Activated CD4-positive, alpha-beta T cell treated with anti-CD3 and anti-CD28 coated beads for 36 hours (primary cell): ENCODE results near the gene BCAS3. TPM values are rescaled to one million over a fixed set of nuclear protein-coding genes. Genes with fewer than 3 reads are reported as not detected.

Experiments
- ATAC-seq: fragments of 200-7000 bp; cut with Tn5 transposase; one replicate; pipeline ENCODE4 v1.10.0; 2021; ENCODE audit warnings: mild to moderate bottlenecking, moderate library complexity
- CTCF ChIA-PET: fragments of 350-600 bp; sonication (Branson Sonifier 250); formaldehyde crosslinking; loops from one replicate; lab custom pipeline; 2021; ENCODE audit warnings: antibody characterized with exemption; lab: Charles Lee
- POLR2A ChIA-PET: fragments of 350-600 bp; sonication (Branson Sonifier 250); formaldehyde crosslinking; loops from one replicate; lab custom pipeline; 2021; ENCODE audit warnings: antibody characterized with exemption, inconsistent platforms; lab: Charles Lee
- DNase-seq: peaks from one replicate; pipeline ENCODE4 v3.0.0-alpha.2; 2020
- H3K27ac Mint-ChIP-seq: one replicate; pipeline ENCODE4 v1.8.0; 2021; ENCODE audit warnings: mixed read lengths
- H3K27me3 Mint-ChIP-seq: one replicate; pipeline ENCODE4 v1.8.0; 2021; ENCODE audit warnings: mixed read lengths
- H3K36me3 Mint-ChIP-seq: one replicate; pipeline ENCODE4 v1.8.0; 2021; ENCODE audit warnings: low read depth, mixed read lengths
- H3K4me1 Mint-ChIP-seq: one replicate; pipeline ENCODE4 v1.8.0; 2021; ENCODE audit warnings: mixed read lengths
- H3K4me3 Mint-ChIP-seq: one replicate; pipeline ENCODE4 v1.8.0; 2021; ENCODE audit warnings: mild to moderate bottlenecking, moderate library complexity, mixed read lengths
- H3K9me3 Mint-ChIP-seq: one replicate; pipeline ENCODE4 v1.8.0; 2021; ENCODE audit warnings: low read depth, mixed read lengths
- intact Hi-C, 2 experiments: fragments of 100-400 bp; cut with DNase I in 1 of 2; cut with micrococcal nuclease in 1 of 2; formaldehyde crosslinking; loops; one replicate each; pipeline versions ENCODE4 v1.14.2 to v1.15.1; 2022 to 2024; cut with DNase I, micrococcal nuclease
- total RNA-seq, 2 experiments: library from RNA; stranded (reverse); gene quantifications; one replicate each; pipeline ENCODE4 v1.2.3, GENCODE V29; 2021

BCAS3 gene
- total RNA-seq, 2 experiments from 2014 or later, result 7.2 to 7.5 TPM

- Mint-ChIP-seq H3K4me3 (no peak overlapping the region), H3K27me3 (peaks cover 21% of the 10 kb centered on the region), H3K27ac (no peak overlapping the region), H3K9me3 (no peaks in the 10 kb centered on the region), H3K36me3 (no peaks in the 10 kb centered on the region), H3K4me1 (peaks cover 8% of the 10 kb centered on the region)
- DNase-seq (no peak), ATAC-seq (no peak)
- intact Hi-C loops, result loop anchor here in 1 of 2 experiments (5.0 kb wide), 1 partner anchor 813 kb away; the partner anchor contains the start of gene PPM1D
- CTCF ChIA-PET, result interaction anchor here (0.5 to 1.7 kb wide), 2 partner anchors 22 to 413 kb away, joined by 4 read pairs; no protein-coding TSS in a partner anchor
- POLR2A ChIA-PET, result no interaction called here
Measured at GRCh38 chr17:61414936-61415251, 737.2 kb downstream of the BCAS3 start.

- Mint-ChIP-seq H3K36me3 (no peaks in the 10 kb centered on the region), H3K27me3 (peaks cover 19% of the 10 kb centered on the region), H3K9me3 (no peaks in the 10 kb centered on the region), H3K27ac (no peak overlapping the region), H3K4me3 (no peak overlapping the region), H3K4me1 (peaks cover 1% of the 10 kb centered on the region)
- POLR2A ChIA-PET, result no interaction called here
- DNase-seq (no peak), ATAC-seq (no peak)
- CTCF ChIA-PET, result interaction anchor here (0.7 to 1.7 kb wide), 4 partner anchors 22 to 164 kb away, joined by 3 to 4 read pairs (median 3); no protein-coding TSS in a partner anchor
- intact Hi-C loops, result no loop called here
Measured at GRCh38 chr17:61415374-61416210, 737.9 kb downstream of the BCAS3 start.

- intact Hi-C loops, result no loop called here
- ChIA-PET POLR2A (no interaction called here), CTCF (interaction anchor here (0.8 to 1.0 kb wide), 2 partner anchors 30 to 34 kb away, joined by 3 read pairs; no protein-coding TSS in a partner anchor)
- no peaks in the 10 kb centered on the region for H3K36me3 Mint-ChIP-seq
- H3K27ac Mint-ChIP-seq, result no peak overlapping the region
- H3K9me3 Mint-ChIP-seq, result no peaks in the 10 kb centered on the region
- peaks cover 20% of the 10 kb centered on the region for H3K27me3 Mint-ChIP-seq
- H3K4me1 Mint-ChIP-seq, result no peaks in the 10 kb centered on the region
- ATAC-seq, result no peak
- DNase-seq, result no peak
- no peak overlapping the region for H3K4me3 Mint-ChIP-seq
Measured at GRCh38 chr17:61416211-61416539, 738.5 kb downstream of the BCAS3 start.

GRCh38 chr17:61416540-61417363, 739.1 kb downstream of the BCAS3 start:
- peak; percentile 79 for DNase-seq
- Mint-ChIP-seq H3K4me3 (no peak overlapping the region), H3K27ac (no peak overlapping the region), H3K9me3 (no peaks in the 10 kb centered on the region), H3K4me1 (no peaks in the 10 kb centered on the region), H3K27me3 (peaks cover 21% of the 10 kb centered on the region), H3K36me3 (no peaks in the 10 kb centered on the region)
- POLR2A ChIA-PET, result no interaction called here
- CTCF ChIA-PET, result interaction anchor here (0.7 to 1.0 kb wide), 4 partner anchors 29 to 398 kb away, joined by 3 to 6 read pairs (median 3); no protein-coding TSS in a partner anchor
- peak; percentile 68 for ATAC-seq
- intact Hi-C loops, result loop anchor here (1.0 kb wide), 2 partner anchors 135 to 421 kb away; no protein-coding TSS in a partner anchor

- H3K4me1 Mint-ChIP-seq, result no peaks in the 10 kb centered on the region
- intact Hi-C loops, result no loop called here
- POLR2A ChIA-PET, result no interaction called here
Measured at GRCh38 chr17:61418449-61418848, 740.8 kb downstream of the BCAS3 start.

GRCh38 chr17:61419496-61420046, 741.9 kb downstream of the BCAS3 start:
- DNase-seq, result no peak
- Mint-ChIP-seq H3K36me3 (no peaks in the 10 kb centered on the region), H3K9me3 (no peaks in the 10 kb centered on the region), H3K4me1 (no peaks in the 10 kb centered on the region), H3K27ac (no peak overlapping the region), H3K27me3 (peaks cover 31% of the 10 kb centered on the region), H3K4me3 (no peak overlapping the region)
- POLR2A ChIA-PET, result no interaction called here
- ATAC-seq, result no peak
- CTCF ChIA-PET, result interaction anchor here (1.3 kb wide), 1 partner anchor 12 kb away, joined by 6 read pairs; no protein-coding TSS in a partner anchor
- intact Hi-C loops, result no loop called here

More at GRCh38 chr17:61418449-61418848, 740.8 kb downstream of the BCAS3 start:
- DNase-seq, result no peak
- Mint-ChIP-seq H3K36me3 (no peaks in the 10 kb centered on the region), H3K27ac (no peak overlapping the region), H3K9me3 (no peaks in the 10 kb centered on the region), H3K4me3 (no peak overlapping the region), H3K27me3 (peaks cover 29% of the 10 kb centered on the region)
- no peak for ATAC-seq
- CTCF ChIA-PET, result no interaction called here

- Mint-ChIP-seq H3K36me3 (no peaks in the 10 kb centered on the region), H3K4me3 (no peak overlapping the region), H3K9me3 (no peaks in the 10 kb centered on the region), H3K27me3 (peaks cover 31% of the 10 kb centered on the region), H3K4me1 (no peaks in the 10 kb centered on the region), H3K27ac (no peak overlapping the region)
- no peak for DNase-seq
- no peak for ATAC-seq
- ChIA-PET CTCF (interaction anchor here (0.9 to 1.3 kb wide), 3 partner anchors 12 to 301 kb away, joined by 3 to 6 read pairs (median 3); no protein-coding TSS in a partner anchor), POLR2A (interaction anchor here (0.6 kb wide), 1 partner anchor 17 kb away, joined by 7 read pairs; no protein-coding TSS in a partner anchor)
- intact Hi-C loops, result no loop called here
Measured at GRCh38 chr17:61420052-61420451, 742.4 kb downstream of the BCAS3 start.

- Mint-ChIP-seq H3K4me1 (no peaks in the 10 kb centered on the region), H3K27ac (no peak overlapping the region), H3K36me3 (no peaks in the 10 kb centered on the region), H3K4me3 (no peak overlapping the region), H3K9me3 (no peaks in the 10 kb centered on the region), H3K27me3 (peaks cover 36% of the 10 kb centered on the region)
- intact Hi-C loops, result no loop called here
- DNase-seq (no peak), ATAC-seq (no peak)
- CTCF ChIA-PET, result interaction anchor here (0.7 to 1.6 kb wide), 4 partner anchors 9 to 302 kb away, joined by 3 read pairs; no protein-coding TSS in a partner anchor
- POLR2A ChIA-PET, result no interaction called here
Measured at GRCh38 chr17:61420745-61421398, 743.2 kb downstream of the BCAS3 start.

- H3K36me3 Mint-ChIP-seq, result no peaks in the 10 kb centered on the region
- ChIA-PET CTCF (interaction anchor here (0.7 to 1.6 kb wide), 2 partner anchors 10 to 246 kb away, joined by 3 read pairs; no protein-coding TSS in a partner anchor), POLR2A (no interaction called here)
- H3K27me3 Mint-ChIP-seq, result peaks cover 34% of the 10 kb centered on the region
- no peak overlapping the region for H3K27ac Mint-ChIP-seq
- no peaks in the 10 kb centered on the region for H3K4me1 Mint-ChIP-seq
- DNase-seq, result no peak
- no peak overlapping the region for H3K4me3 Mint-ChIP-seq
- H3K9me3 Mint-ChIP-seq, result no peaks in the 10 kb centered on the region
- intact Hi-C loops, result no loop called here
- no peak for ATAC-seq
Measured at GRCh38 chr17:61421460-61421859, 743.8 kb downstream of the BCAS3 start.

- peaks cover 31% of the 10 kb centered on the region for H3K27me3 Mint-ChIP-seq
- no peaks in the 10 kb centered on the region for H3K9me3 Mint-ChIP-seq
- H3K36me3 Mint-ChIP-seq, result no peaks in the 10 kb centered on the region
- no peaks in the 10 kb centered on the region for H3K4me1 Mint-ChIP-seq
- ChIA-PET CTCF (no interaction called here), POLR2A (no interaction called here)
- no peak overlapping the region for H3K27ac Mint-ChIP-seq
- intact Hi-C loops, result no loop called here
- ATAC-seq (no peak), DNase-seq (no peak)
- H3K4me3 Mint-ChIP-seq, result no peak overlapping the region
Measured at GRCh38 chr17:61422116-61422799, 744.6 kb downstream of the BCAS3 start.
